Suprapubic skin (tissue), 4 donors: Measurements from ENCODE around the gene QSOX1.

ENCODE experiments used
- CTCF ChIP-seq, 2 donors: fragments of 200-600 bp in 1 of 2; fragments of 450-650 bp in 1 of 2; sonication (generic) in 1 of 2; IDR thresholded peaks; one replicate each; pipeline ENCODE4 v1.5.1; 2016 to 2019; ENCODE audit warnings: antibody characterized with exemption in 2 of 2, mild to moderate bottlenecking in 1 of 2, moderate library complexity in 1 of 2
- EP300 ChIP-seq: sonication (generic); formaldehyde crosslinking; IDR thresholded peaks from one replicate; pipeline ENCODE4 v1.6.1; 2017; ENCODE audit warnings: antibody characterized with exemption
- POLR2A ChIP-seq, 2 donors: fragments of 450-650 bp; IDR thresholded peaks; one replicate each; pipeline ENCODE4 v1.6.1; 2017; ENCODE audit warnings: antibody characterized with exemption in 2 of 2, mild to moderate bottlenecking in 2 of 2, moderate library complexity in 2 of 2
- POLR2AphosphoS5 ChIP-seq, 3 donors: sonication (generic); formaldehyde crosslinking; IDR thresholded peaks; one replicate each; pipeline ENCODE4 v1.6.1; 2017; ENCODE audit warnings: antibody characterized with exemption in 3 of 3

DNA sequence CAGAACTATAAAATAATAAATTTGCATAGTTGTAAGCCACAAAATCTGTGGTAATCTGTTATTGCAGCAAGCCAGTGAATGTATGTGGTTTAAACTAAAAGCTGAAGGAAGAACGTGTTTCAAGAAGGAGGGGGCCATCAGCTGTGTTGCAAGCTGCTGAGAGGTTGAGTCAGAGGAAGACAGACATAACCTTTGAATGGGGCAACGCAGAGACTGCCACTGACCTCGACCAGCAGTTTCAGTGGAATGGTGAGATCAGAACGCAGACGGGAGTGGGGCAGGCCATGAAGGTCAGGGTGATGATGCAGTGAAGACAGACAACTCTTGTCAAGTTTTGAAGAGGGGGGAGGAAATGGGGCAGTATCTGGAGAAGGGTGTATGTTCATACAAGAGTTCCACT lies 23.2 kb upstream of the QSOX1 start:
- TF ChIP-seq CTCF (IDR thresholded peaks at IDR 0.05) (no peak), POLR2A (IDR thresholded peaks at IDR 0.05) (no peak), EP300 (no peak), POLR2AphosphoS5 (IDR thresholded peaks at IDR 0.05) (no peak)
